Neural progenitor cell (in vitro differentiated cells): ENCODE measurements around the gene ORC3. TPM values are rescaled to one million over a fixed set of nuclear protein-coding genes. Genes with fewer than 3 reads are reported as not detected.
A peak's percentile ranks its signal among the peaks of the same experiment; 100 is the strongest.
"Not testable (repeated sequence)": the region's sequence is repeated elsewhere in the genome, so short reads cannot be mapped to it uniquely, and the experiment has no call there.

Experiments
- DNase-seq: peaks from one replicate; pipeline ENCODE4 v3.0.0-alpha.2; 2016; ENCODE audit warnings: low spot score
- H2AFZ ChIP-seq: fragments of 200-600 bp; sonication (generic); replicated peaks from 2 replicates; pipeline ENCODE4 v1.6.1; 2016; ENCODE audit warnings: antibody characterized with exemption
- H3F3A ChIP-seq: fragments of 200-600 bp; sonication (generic); 2 replicates; pipeline ENCODE4 v1.6.1; 2016; ENCODE audit warnings: antibody characterized with exemption, low read depth
- H3K27ac ChIP-seq: fragments of 200-600 bp; sonication (generic); 2 replicates; pipeline ENCODE4 v1.5.1; 2016; ENCODE audit warnings: mild to moderate bottlenecking
- H3K27me3 ChIP-seq: fragments of 200-600 bp; sonication (generic); 2 replicates; pipeline ENCODE4 v1.6.1; 2016; ENCODE audit warnings: mild to moderate bottlenecking, moderate library complexity
- H3K36me3 ChIP-seq: fragments of 200-600 bp; sonication (generic); 2 replicates; pipeline ENCODE4 v1.5.1; 2016
- H3K4me1 ChIP-seq: fragments of 200-600 bp; sonication (generic); 2 replicates; pipeline ENCODE4 v1.6.1; 2016; ENCODE audit warnings: mixed run types
- H3K4me2 ChIP-seq: fragments of 200-600 bp; sonication (generic); 2 replicates; pipeline ENCODE4 v1.6.1; 2016
- H3K4me3 ChIP-seq: fragments of 200-600 bp; sonication (generic); 2 replicates; pipeline ENCODE4 v1.5.1; 2016
- H3K79me2 ChIP-seq: fragments of 200-600 bp; sonication (generic); 2 replicates; pipeline ENCODE4 v1.6.1; 2016; ENCODE audit warnings: low read depth
- H3K9ac ChIP-seq: fragments of 200-600 bp; sonication (generic); 2 replicates; pipeline ENCODE4 v1.6.1; 2016
- H3K9me3 ChIP-seq: fragments of 200-600 bp; sonication (generic); 2 replicates; pipeline ENCODE4 v1.5.1; 2016; ENCODE audit warnings: low read depth
- H4K20me1 ChIP-seq: fragments of 200-600 bp; sonication (generic); 2 replicates; pipeline ENCODE4 v1.6.1; 2016; ENCODE audit warnings: low read depth
- H3K27ac Mint-ChIP-seq: 3 replicates; pipeline ENCODE4 v1.8.0; 2021; ENCODE audit warnings: mixed read lengths
- H3K27me3 Mint-ChIP-seq: 2 replicates; pipeline ENCODE4 v1.8.0; 2022; ENCODE audit warnings: low read depth, mild to moderate bottlenecking, inconsistent platforms, moderate library complexity, mixed read lengths; ENCODE audit not compliant: insufficient read depth
- H3K36me3 Mint-ChIP-seq: 3 replicates; pipeline ENCODE4 v1.8.0; 2021; ENCODE audit warnings: mixed read lengths
- H3K4me1 Mint-ChIP-seq: 3 replicates; pipeline ENCODE4 v1.8.0; 2021; ENCODE audit warnings: mixed read lengths
- H3K4me3 Mint-ChIP-seq: 3 replicates; pipeline ENCODE4 v1.8.0; 2021; ENCODE audit warnings: mild to moderate bottlenecking, moderate library complexity, mixed read lengths
- H3K9me3 Mint-ChIP-seq: 3 replicates; pipeline ENCODE4 v1.8.0; 2020; ENCODE audit warnings: mixed read lengths
- EZH2 ChIP-seq: fragments of 200-600 bp; sonication (generic); IDR thresholded peaks from 2 replicates; pipeline ENCODE4 v1.6.1; 2017; ENCODE audit warnings: antibody characterized with exemption, mild to moderate bottlenecking, moderate library complexity
- EZH2phosphoT487 ChIP-seq: fragments of 200-600 bp; sonication (generic); IDR thresholded peaks from 2 replicates; pipeline ENCODE4 v1.6.1; 2017; ENCODE audit warnings: antibody characterized with exemption
- total RNA-seq: library from RNA; depleted of rRNA; stranded (reverse); fragments of >200 nt; gene quantifications from 2 replicates; pipeline ENCODE4 v1.2.3, GENCODE V29; 2015; ENCODE audit warnings: low replicate concordance
- TF ChIP-seq, protein P1 (sequence below): fragments of 200-600 bp; sonication (generic); IDR thresholded peaks from 2 replicates; pipeline ENCODE4 v1.5.1; 2017; ENCODE audit warnings: antibody characterized with exemption, mild to moderate bottlenecking

The ORC3 gene
- total RNA-seq, 1 donor from 2014 or later, result 99.3 TPM

DNA sequence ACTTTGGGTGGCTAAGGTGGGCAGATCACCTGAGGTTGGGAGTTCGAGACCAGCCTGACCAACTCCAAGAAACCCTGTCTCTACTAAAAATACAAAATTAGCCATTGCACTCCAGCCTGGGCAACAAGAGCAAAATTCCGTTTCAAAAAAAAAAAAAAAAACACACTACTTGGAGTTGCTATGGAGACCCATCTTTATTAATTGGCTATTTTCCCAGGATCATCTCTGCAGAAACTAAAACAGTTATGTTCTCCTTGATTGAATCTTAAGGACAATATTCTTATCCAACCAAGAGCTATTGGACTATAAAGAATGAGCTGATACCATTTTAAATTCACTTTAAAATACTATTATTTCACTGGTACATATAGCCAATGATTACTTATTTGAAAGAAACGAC lies 97.4 kb downstream of the ORC3 start:
- Histone ChIP-seq H2AFZ (no peak overlapping the region), H4K20me1 (peaks cover 100% of the 10 kb centered on the region), H3K27me3 (no peaks in the 10 kb centered on the region), H3K9me3 (no peaks in the 10 kb centered on the region), H3K9ac (no peak overlapping the region), H3K4me2 (no peak overlapping the region), H3K4me3 (no peak overlapping the region), H3K4me1 (peaks cover 9% of the 10 kb centered on the region), H3K27ac (no peak overlapping the region), H3F3A (peaks cover 4% of the 10 kb centered on the region), H3K79me2 (peaks cover 100% of the 10 kb centered on the region), H3K36me3 (no peaks in the 10 kb centered on the region)
- TF ChIP-seq EZH2, result no peak
- no peak for TF ChIP-seq EZH2phosphoT487
- TF ChIP-seq, protein P1, sequence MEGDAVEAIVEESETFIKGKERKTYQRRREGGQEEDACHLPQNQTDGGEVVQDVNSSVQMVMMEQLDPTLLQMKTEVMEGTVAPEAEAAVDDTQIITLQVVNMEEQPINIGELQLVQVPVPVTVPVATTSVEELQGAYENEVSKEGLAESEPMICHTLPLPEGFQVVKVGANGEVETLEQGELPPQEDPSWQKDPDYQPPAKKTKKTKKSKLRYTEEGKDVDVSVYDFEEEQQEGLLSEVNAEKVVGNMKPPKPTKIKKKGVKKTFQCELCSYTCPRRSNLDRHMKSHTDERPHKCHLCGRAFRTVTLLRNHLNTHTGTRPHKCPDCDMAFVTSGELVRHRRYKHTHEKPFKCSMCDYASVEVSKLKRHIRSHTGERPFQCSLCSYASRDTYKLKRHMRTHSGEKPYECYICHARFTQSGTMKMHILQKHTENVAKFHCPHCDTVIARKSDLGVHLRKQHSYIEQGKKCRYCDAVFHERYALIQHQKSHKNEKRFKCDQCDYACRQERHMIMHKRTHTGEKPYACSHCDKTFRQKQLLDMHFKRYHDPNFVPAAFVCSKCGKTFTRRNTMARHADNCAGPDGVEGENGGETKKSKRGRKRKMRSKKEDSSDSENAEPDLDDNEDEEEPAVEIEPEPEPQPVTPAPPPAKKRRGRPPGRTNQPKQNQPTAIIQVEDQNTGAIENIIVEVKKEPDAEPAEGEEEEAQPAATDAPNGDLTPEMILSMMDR, result no peak
- Mint-ChIP-seq H3K9me3 (peaks cover 3% of the 10 kb centered on the region), H3K4me3 (no peak overlapping the region), H3K27me3 (peaks cover 2% of the 10 kb centered on the region), H3K36me3 (peaks cover 25% of the 10 kb centered on the region), H3K4me1 (peaks cover 5% of the 10 kb centered on the region), H3K27ac (no peak overlapping the region)
- no peak for DNase-seq

DNA sequence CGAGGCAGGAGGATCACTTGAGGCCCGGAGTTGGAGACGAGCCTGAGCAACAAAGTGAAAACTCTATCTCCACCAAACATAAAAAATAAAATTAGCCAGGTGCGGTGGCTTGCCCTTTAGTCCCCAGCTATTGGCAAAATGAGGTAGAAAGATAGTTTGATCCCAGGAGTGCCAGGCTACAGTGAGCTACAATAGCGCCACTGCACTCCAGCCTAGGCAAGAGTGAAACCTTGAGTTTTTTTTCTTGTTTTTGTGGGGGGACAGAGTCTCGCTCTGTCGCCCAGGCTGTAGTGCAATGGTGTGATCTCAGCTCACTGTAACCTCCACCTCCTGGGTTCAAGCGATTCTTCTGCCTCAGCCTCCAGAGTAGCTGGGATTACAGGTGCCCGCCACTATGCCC lies 98.0 kb downstream of the ORC3 start:
- Histone ChIP-seq H3K4me1 (peaks cover 11% of the 10 kb centered on the region), H4K20me1 (peaks cover 100% of the 10 kb centered on the region), H3K79me2 (peaks cover 100% of the 10 kb centered on the region)
- H2AFZ ChIP-seq, H3K4me1 Mint-ChIP-seq, H3F3A ChIP-seq, H3K4me2 ChIP-seq, H3K27me3 Mint-ChIP-seq, H3K27ac ChIP-seq, H3K27me3 ChIP-seq, DNase-seq, H3K27ac Mint-ChIP-seq, H3K4me3 Mint-ChIP-seq, H3K9me3 ChIP-seq, H3K9me3 Mint-ChIP-seq, H3K9ac ChIP-seq, H3K36me3 ChIP-seq, H3K4me3 ChIP-seq: not testable (repeated sequence)
- peaks cover 25% of the 10 kb centered on the region for H3K36me3 Mint-ChIP-seq

DNA sequence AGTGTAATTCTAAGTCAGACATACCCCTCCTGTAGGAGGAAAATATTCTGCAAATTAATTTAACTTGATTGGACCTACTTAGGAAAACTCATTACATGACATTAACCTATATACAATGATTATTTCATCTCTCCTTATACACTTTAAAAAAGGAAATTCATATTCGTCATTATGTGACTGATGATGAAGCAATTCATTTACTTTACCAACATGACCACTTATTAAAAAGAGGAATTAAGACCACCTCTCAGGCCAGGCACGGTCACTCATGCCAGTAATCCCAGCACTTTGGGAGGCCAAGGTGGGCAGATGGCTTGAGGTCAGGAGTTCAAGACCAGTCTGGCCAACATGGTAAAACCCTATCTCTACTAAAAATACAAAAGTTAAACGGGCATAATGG lies 100.5 kb downstream of the ORC3 start:
- H3K27me3 ChIP-seq, result no peaks in the 10 kb centered on the region
- H2AFZ ChIP-seq, result no peak overlapping the region
- H3F3A ChIP-seq, result peaks cover 4% of the 10 kb centered on the region
- peaks cover 100% of the 10 kb centered on the region for H3K79me2 ChIP-seq
- H3K27me3 Mint-ChIP-seq, result peaks cover 2% of the 10 kb centered on the region
- no peak overlapping the region for H3K27ac ChIP-seq
- no peaks in the 10 kb centered on the region for H3K36me3 ChIP-seq
- H3K4me3 ChIP-seq, result no peak overlapping the region
- H3K4me3 Mint-ChIP-seq, result no peak overlapping the region
- no peak overlapping the region for H3K4me2 ChIP-seq
- no peak overlapping the region for H3K27ac Mint-ChIP-seq
- H3K9me3 ChIP-seq, result no peaks in the 10 kb centered on the region
- H3K36me3 Mint-ChIP-seq, result peaks cover 24% of the 10 kb centered on the region
- DNase-seq, result no peak
- H3K9me3 Mint-ChIP-seq, result peaks cover 3% of the 10 kb centered on the region
- peaks cover 13% of the 10 kb centered on the region for H3K4me1 Mint-ChIP-seq
- H3K4me1 ChIP-seq, result peaks cover 23% of the 10 kb centered on the region
- no peak overlapping the region for H3K9ac ChIP-seq
- H4K20me1 ChIP-seq, result peaks cover 100% of the 10 kb centered on the region
- TF ChIP-seq EZH2phosphoT487 (no peak), EZH2 (no peak)
- TF ChIP-seq, protein P1, result no peak

DNA sequence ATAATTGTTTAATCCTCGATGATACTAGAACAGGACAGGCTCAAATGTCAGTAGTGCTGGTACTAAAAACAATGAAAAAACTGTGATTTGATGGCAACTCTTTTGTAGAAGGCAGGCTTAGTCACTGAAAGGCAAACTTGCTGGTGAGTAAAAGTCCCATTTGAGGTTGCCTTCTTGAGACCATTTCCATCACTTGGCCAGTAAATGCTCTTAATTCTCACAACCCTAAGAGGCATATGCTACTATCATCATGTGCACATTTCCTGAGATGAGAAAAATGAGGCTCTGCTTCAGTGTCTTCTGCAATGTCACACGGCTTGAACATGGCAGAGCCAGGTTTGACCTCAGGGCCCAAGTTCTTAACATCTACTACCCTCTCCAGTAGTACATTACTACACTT lies 102.2 kb downstream of the ORC3 start:
- TF ChIP-seq EZH2phosphoT487 (no peak), EZH2 (no peak)
- TF ChIP-seq, protein P1, result no peak

DNA sequence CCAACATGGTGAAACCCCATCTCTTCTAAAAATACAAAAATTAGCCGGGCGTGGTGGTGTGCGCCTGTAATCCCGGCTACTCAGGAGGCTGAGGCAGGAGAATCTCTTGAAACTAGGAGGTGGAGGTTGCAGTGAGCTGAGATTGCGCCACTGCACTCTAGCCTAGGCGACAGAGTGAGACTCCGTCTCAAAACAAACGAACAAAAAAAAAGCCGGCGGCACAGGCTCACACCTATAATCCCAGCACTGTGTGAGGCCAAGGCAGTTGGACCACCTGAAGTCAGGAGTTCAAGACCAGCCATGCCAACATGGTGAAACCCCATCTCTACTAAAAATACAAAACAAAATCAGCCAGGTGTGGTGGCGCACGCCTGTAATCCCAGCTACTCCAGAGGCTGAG lies 106.9 kb downstream of the ORC3 start:
- not testable (repeated sequence) for H3K4me3 ChIP-seq
- H4K20me1 ChIP-seq, result peaks cover 99% of the 10 kb centered on the region

More for the DNA sequence above, 102.2 kb downstream of the ORC3 start:
- Mint-ChIP-seq H3K36me3 (peaks cover 13% of the 10 kb centered on the region), H3K27ac (no peak overlapping the region), H3K4me1 (peaks cover 18% of the 10 kb centered on the region), H3K4me3 (no peak overlapping the region), H3K9me3 (no peaks in the 10 kb centered on the region), H3K27me3 (peaks cover 1% of the 10 kb centered on the region)
- H3K9me3 ChIP-seq, result no peaks in the 10 kb centered on the region
- peaks cover 100% of the 10 kb centered on the region for H4K20me1 ChIP-seq
- H3K79me2 ChIP-seq, result peaks cover 100% of the 10 kb centered on the region
- H3K27ac ChIP-seq, result no peak overlapping the region
- no peak overlapping the region for H3K4me3 ChIP-seq
- peaks cover 31% of the 10 kb centered on the region for H3K4me1 ChIP-seq
- H3K36me3 ChIP-seq, result no peaks in the 10 kb centered on the region
- DNase-seq, result no peak
- no peaks in the 10 kb centered on the region for H3K27me3 ChIP-seq
- H3F3A ChIP-seq, result peaks cover 10% of the 10 kb centered on the region
- H3K9ac ChIP-seq, result no peak overlapping the region
- no peak overlapping the region for H2AFZ ChIP-seq
- peak overlapping the region; percentile 19 for H3K4me2 ChIP-seq

More for the DNA sequence above, 106.9 kb downstream of the ORC3 start:
- H2AFZ ChIP-seq, H3K9me3 Mint-ChIP-seq, H3K27me3 Mint-ChIP-seq, H3K4me2 ChIP-seq, H3K4me3 Mint-ChIP-seq, DNase-seq, H3K9ac ChIP-seq, H3K9me3 ChIP-seq, H3K27me3 ChIP-seq, H3K27ac Mint-ChIP-seq, H3K27ac ChIP-seq, H3K36me3 ChIP-seq, H3K36me3 Mint-ChIP-seq: not testable (repeated sequence)
- peaks cover 32% of the 10 kb centered on the region for H3K4me1 Mint-ChIP-seq
- Histone ChIP-seq H3K4me1 (peaks cover 46% of the 10 kb centered on the region), H3F3A (peaks cover 15% of the 10 kb centered on the region), H3K79me2 (peaks cover 100% of the 10 kb centered on the region)
